Right atrium auricular region (tissue), 2 donors: Measurements from ENCODE around the gene FHIT. TPM values are rescaled to one million over a fixed set of nuclear protein-coding genes. Genes with fewer than 3 reads are reported as not detected.
"Not testable (repeated sequence)": the region's sequence is repeated elsewhere in the genome, so short reads cannot be mapped to it uniquely, and the experiment has no call there.

Experiments
- DNase-seq: peaks from one replicate; pipeline ENCODE4 v3.0.0-alpha.2; 2019; ENCODE audit warnings: low spot score
- H3K27ac ChIP-seq, 2 donors: fragments of 200-600 bp; sonication (generic); 1 replicate in 1 of 2; 2 replicates in 1 of 2; pipeline ENCODE4 v1.5.1; 2016 to 2019
- H3K27me3 ChIP-seq, 2 donors: fragments of 200-600 bp; sonication (generic); one replicate each; pipeline versions ENCODE4 v1.5.1 to v1.6.0; 2017 to 2019
- H3K36me3 ChIP-seq: fragments of 200-600 bp; sonication (generic); one replicate; pipeline ENCODE4 v1.5.1; 2016
- H3K4me1 ChIP-seq, 2 donors: fragments of 200-600 bp; sonication (generic); one replicate each; pipeline versions ENCODE4 v1.5.1 to v1.6.0; 2017 to 2019
- H3K4me3 ChIP-seq, 2 donors: fragments of 200-600 bp; sonication (generic); 1 replicate in 1 of 2; 2 replicates in 1 of 2; pipeline ENCODE4 v1.5.1; 2017 to 2019; ENCODE audit warnings: mild to moderate bottlenecking in 1 of 2, moderate library complexity in 1 of 2
- H3K9me3 ChIP-seq, 2 donors: fragments of 200-600 bp; sonication (generic); one replicate each; pipeline ENCODE4 v1.5.1; 2019
- CTCF ChIP-seq, 2 donors: fragments of 200-600 bp; sonication (generic); IDR thresholded peaks; one replicate each; pipeline ENCODE4 v1.5.1; 2019; ENCODE audit warnings: antibody characterized with exemption in 2 of 2
- total RNA-seq, 2 donors: library from RNA; depleted of rRNA; stranded (reverse); fragments of >200 nt; gene quantifications; one replicate each; pipeline ENCODE4 v1.1.0, GENCODE V29; 2016

The FHIT gene
- total RNA-seq, 2 donors from 2014 or later = 10.4 to 11.0 TPM

- no peaks in the 10 kb centered on the region for H3K27me3 ChIP-seq
- no peak overlapping the region for H3K27ac ChIP-seq
- H3K36me3 ChIP-seq = no peaks in the 10 kb centered on the region
- H3K4me1 ChIP-seq = peaks cover 0 to 7% of the 10 kb centered on the region in 2 donors
- TF ChIP-seq CTCF (IDR thresholded peaks at IDR 0.05) = no peak
- DNase-seq = no peak
- no peaks in the 10 kb centered on the region for H3K9me3 ChIP-seq
- no peak overlapping the region for H3K4me3 ChIP-seq
These were observed 1442.2 kb downstream of the FHIT start for GRCh38 chr3:59809016-59809415.

- Histone ChIP-seq H3K27ac (no peak overlapping the region), H3K27me3 (no peaks in the 10 kb centered on the region), H3K9me3 (no peaks in the 10 kb centered on the region), H3K4me1 (peaks cover 0 to 7% of the 10 kb centered on the region in 2 donors), H3K36me3 (no peaks in the 10 kb centered on the region), H3K4me3 (no peak overlapping the region)
- DNase-seq = no peak
- TF ChIP-seq CTCF (IDR thresholded peaks at IDR 0.05) = no peak
These were observed 1442.8 kb downstream of the FHIT start for GRCh38 chr3:59808446-59808845.

- H3K4me3 ChIP-seq = no peak overlapping the region
- H3K4me1 ChIP-seq = no peaks in the 10 kb centered on the region
- no peaks in the 10 kb centered on the region for H3K27me3 ChIP-seq
- no peak for DNase-seq
- H3K36me3 ChIP-seq = no peaks in the 10 kb centered on the region
- no peak overlapping the region for H3K27ac ChIP-seq
- TF ChIP-seq CTCF (IDR thresholded peaks at IDR 0.05) = no peak
- no peaks in the 10 kb centered on the region for H3K9me3 ChIP-seq
These were observed 1448.0 kb downstream of the FHIT start for GRCh38 chr3:59803268-59803667.

GRCh38 chr3:59802453-59802852, 1448.8 kb downstream of the FHIT start:
- not testable (repeated sequence) for H3K27me3 ChIP-seq, H3K4me3 ChIP-seq, DNase-seq, H3K9me3 ChIP-seq, H3K36me3 ChIP-seq, H3K4me1 ChIP-seq, H3K27ac ChIP-seq

GRCh38 chr3:59802045-59802444, 1449.2 kb downstream of the FHIT start:
- H3K9me3 ChIP-seq = no peaks in the 10 kb centered on the region
- no peaks in the 10 kb centered on the region for H3K36me3 ChIP-seq
- no peak for TF ChIP-seq CTCF (IDR thresholded peaks at IDR 0.05)
- H3K27me3 ChIP-seq = no peaks in the 10 kb centered on the region
- H3K4me3 ChIP-seq = no peak overlapping the region
- H3K4me1 ChIP-seq = no peaks in the 10 kb centered on the region
- H3K27ac ChIP-seq = no peak overlapping the region
- DNase-seq = no peak

- Histone ChIP-seq H3K4me1 (no peaks in the 10 kb centered on the region), H3K9me3 (no peaks in the 10 kb centered on the region), H3K27me3 (no peaks in the 10 kb centered on the region), H3K27ac (no peak overlapping the region), H3K4me3 (no peak overlapping the region), H3K36me3 (no peaks in the 10 kb centered on the region)
- TF ChIP-seq CTCF (IDR thresholded peaks at IDR 0.05) = no peak
- DNase-seq = no peak
These were observed 1450.8 kb downstream of the FHIT start for GRCh38 chr3:59800481-59800880.
